ENCODE measurements around the gene DDX43. TPM values are rescaled to one million over a fixed set of nuclear protein-coding genes. Genes with fewer than 3 reads are reported as not detected.

DDX43 gene
- total and polyA plus RNA-seq, 2 of the 4 experiments (the other 2 are of a cell fraction) = 0.07 TPM; not detected in 1

GRCh38 chr6:73388800-73389512 is 5.7 kb upstream of the DDX43 start:
- Histone ChIP-seq H3K56ac (ENCODE audit: extremely low read depth, insufficient read depth, low read length) (no peak overlapping the region; the same call in 1 of the 2 replicates), H3K36me3 (ENCODE audit: control insufficient read depth, insufficient read depth, low read length) (no peaks in the 10 kb centered on the region), H4K20me1 (ENCODE audit: insufficient read depth, low read length) (no peaks in the 10 kb centered on the region), H3K9me3 (ENCODE audit: control insufficient read depth, insufficient read depth, low read length) (no peaks in the 10 kb centered on the region), H4K8ac (ENCODE audit: low read depth in 2 of 2, low read length in 2 of 2) (peak overlapping the region; percentile 47 to 78; a peak in 3 of 4 replicates), H3K23ac (ENCODE audit: low read depth, low read length) (peak overlapping the region; percentile 18; the same call in 1 of the 2 replicates), H4K91ac (ENCODE audit: insufficient read depth, low read depth, low read length) (peak overlapping the region; percentile 19), H3K4ac (ENCODE audit: low read depth, low read length) (peak overlapping the region; percentile 54; the same call in 1 of the 2 replicates), H3K4me2 (ENCODE audit: low read depth, low read length) (peak overlapping the region; percentile 83), H3K79me1 (ENCODE audit: low read depth in 1 of 2, low read length in 2 of 2) (no peaks in the 10 kb centered on the region), H3K9ac (ENCODE audit: low read depth, low read length) (peak overlapping the region; percentile 10), H2BK15ac (ENCODE audit: low read depth, low read length) (peak overlapping the region; percentile 35; the same call in 1 of the 3 replicates), H3K9me1 (ENCODE audit: insufficient read depth, low read length) (no peaks in the 10 kb centered on the region), H4K5ac (ENCODE audit: low read depth, low read length) (peak overlapping the region; percentile 56; the same call in 1 of the 2 replicates), H2AK9ac (replicated peaks; ENCODE audit: low read depth, low read length, poor library complexity) (no peak overlapping the region), H2BK20ac (ENCODE audit: low read depth, low read length) (peak overlapping the region; percentile 42; the same call in 1 of the 2 replicates), H3K14ac (replicated peaks; ENCODE audit: low read depth, low read length) (peak overlapping the region; percentile 84), H2BK5ac (ENCODE audit: low read depth, low read length, poor library complexity, severe bottlenecking) (no peak overlapping the region), H3K18ac (ENCODE audit: low read depth, low read length) (no peak overlapping the region; the same call in 1 of the 2 replicates), H3K27ac (ENCODE audit: insufficient read depth, low read length) (peak overlapping the region; percentile 30; the same call in 1 of the 2 replicates), H3K4me3 (ENCODE audit: insufficient read depth, low read depth, low read length) (peak overlapping the region; percentile 45), H3K4me1 (ENCODE audit: control insufficient read depth, insufficient read depth, low read length) (no peaks in the 10 kb centered on the region), H2AFZ (replicated peaks; ENCODE audit: low read length, poor library complexity) (peak overlapping the region; percentile 91), H3K27me3 (ENCODE audit: control insufficient read depth, insufficient read depth, low read length) (no peaks in the 10 kb centered on the region), H2AK5ac (ENCODE audit: low read depth, low read length) (no peak overlapping the region), H2BK120ac (ENCODE audit: low read depth, low read length) (peak overlapping the region; percentile 52)
- BruUV-seq (replicated peaks) = no TSS peak
- DNase-seq (peak; percentile 51), ATAC-seq (ENCODE audit: low read depth) (peak; percentile 92)
- in situ Hi-C loops (cut with MboI; ENCODE audit: low sequenced_read_pairs) (no loop called here), dilution Hi-C loops (cut with HindIII; ENCODE audit: low sequenced_read_pairs, unreplicated experiment) (no loop called here), intact Hi-C loops (cut with micrococcal nuclease) (loop anchor here (1.0 to 5.0 kb wide), 3 partner anchors 21 to 104 kb away; partner anchors contain the start of gene CGAS)
- 3% methylated on average over 21 of the region's 38 CpGs; no CpG with 5 or more reads in 1 of the 2 experiments for WGBS, 2 experiments (ENCODE audit: extremely low coverage in 2 of 2, insufficient read length in 1 of 2)
- TF ChIP-seq NFE2L2 (IDR thresholded peaks at IDR 0.05; ENCODE audit: low read depth, low read length) = no peak
- no peak for TF ChIP-seq CEBPB (IDR thresholded peaks at IDR 0.05; ENCODE audit: low read depth, low read length)
- peak; percentile 32; the same call in 1 of the 2 replicates for TF ChIP-seq SMC3 (IDR thresholded peaks at IDR 0.05; ENCODE audit: low read depth, low read length)
- TF ChIP-seq MAZ (IDR thresholded peaks at IDR 0.05; ENCODE audit: borderline replicate concordance, low read depth, low read length) = no peak
- TF ChIP-seq RCOR1 (IDR thresholded peaks at IDR 0.05; ENCODE audit: insufficient replicate concordance, low read length) = no peak
- no peak for TF ChIP-seq USF2 (IDR thresholded peaks at IDR 0.05; ENCODE audit: low read depth, low read length)
- TF ChIP-seq RAD21 (IDR thresholded peaks at IDR 0.05; ENCODE audit: low read length) = peak; percentile 67
- TF ChIP-seq MAFK (IDR thresholded peaks at IDR 0.05; ENCODE audit: low read depth, low read length) = peak; percentile 56
- TF ChIP-seq CTCF (conservative IDR thresholded peaks at IDR 0.05; ENCODE audit: low read depth, low read length) = peak; percentile 69
- ChIA-PET POLR2A (ENCODE audit: unreplicated experiment) (no interaction called here), CTCF (interaction anchor here (0.7 to 1.6 kb wide), 7 partner anchors 11 to 773 kb away, joined by 3 to 5 read pairs (median 4); no protein-coding TSS in a partner anchor)

All from IMR-90 (cell line).